Gastrocnemius medialis (tissue), 4 donors: ENCODE results near the gene CDK1. TPM values are rescaled to one million over a fixed set of nuclear protein-coding genes. Genes with fewer than 3 reads are reported as not detected.

ENCODE experiments used
- ATAC-seq, 2 donors: fragments of 150-250 bp; one replicate each; pipeline ENCODE4 v1.9.1; 2016
- DNase-seq, 2 donors: peaks; one replicate each; pipeline ENCODE4 v3.0.0-alpha.2; 2019
- H3K27ac ChIP-seq, 4 donors: fragments of 200-600 bp; sonication (generic); 1 replicate in 1 of 4; 2 replicates in 3 of 4; pipeline ENCODE4 v1.5.1; 2016 to 2018; ENCODE audit warnings: mild to moderate bottlenecking in 2 of 4, moderate library complexity in 1 of 4
- H3K27me3 ChIP-seq, 3 donors: fragments of 200-600 bp; sonication (generic) in 2 of 3; 1 replicate in 1 of 3; 2 replicates in 2 of 3; pipeline versions ENCODE4 v1.5.1 to v1.6.0; 2016 to 2019; ENCODE audit warnings: mild to moderate bottlenecking in 1 of 3, moderate library complexity in 1 of 3
- H3K36me3 ChIP-seq, 2 donors: fragments of 200-600 bp; sonication (generic) in 1 of 2; one replicate each; pipeline ENCODE4 v1.5.1; 2017 to 2018
- H3K4me1 ChIP-seq, 2 donors: fragments of 200-600 bp; sonication (generic) in 1 of 2; one replicate each; pipeline ENCODE4 v1.5.1; 2016 to 2017; ENCODE audit warnings: mild to moderate bottlenecking in 2 of 2
- H3K4me3 ChIP-seq, 4 donors: fragments of 200-600 bp; sonication (generic) in 3 of 4; 1 replicate in 1 of 4; 2 replicates in 3 of 4; pipeline ENCODE4 v1.5.1; 2016 to 2019; ENCODE audit warnings: mild to moderate bottlenecking in 2 of 4
- H3K9me3 ChIP-seq, 3 donors: fragments of 200-600 bp; sonication (generic) in 2 of 3; 1 replicate in 1 of 3; 2 replicates in 2 of 3; pipeline ENCODE4 v1.5.1; 2016 to 2019
- POLR2A ChIP-seq, 2 donors: fragments of 450-650 bp; IDR thresholded peaks; one replicate each; pipeline ENCODE4 v1.6.1; 2017; ENCODE audit warnings: antibody characterized with exemption in 2 of 2, mild to moderate bottlenecking in 2 of 2, moderate library complexity in 2 of 2
- in situ Hi-C, 4 donors: fragments of 200-750 bp; cut with MboI; loops; one replicate each; pipeline versions ENCODE4 v1.15.0 to v1.8.0; 2017; ENCODE audit warnings: low sequenced_read_pairs in 4 of 4
- intact Hi-C: fragments of 100-400 bp; cut with DNase I; formaldehyde crosslinking; loops from one replicate; pipeline ENCODE4 v1.15.1; 2023; ENCODE audit warnings: low total_unique reads
- total RNA-seq, 4 donors: library from RNA; depleted of rRNA; stranded (reverse); fragments of >200 nt; gene quantifications; one replicate each; pipeline versions ENCODE4 v1.1.0 to v1.2.3, GENCODE V29; 2016
- TF ChIP-seq, protein P1 (sequence below), 5 experiments: fragments of 450-650 bp in 3 of 5; fragments of 200-600 bp in 2 of 5; sonication (generic) in 2 of 5; IDR thresholded peaks in 4 of 5; conservative IDR thresholded peaks in 1 of 5; 1 replicate in 4 of 5; 2 replicates in 1 of 5; pipeline ENCODE4 v1.5.1; 2016 to 2019; ENCODE audit warnings: antibody characterized with exemption in 5 of 5, mild to moderate bottlenecking in 3 of 5, moderate library complexity in 3 of 5

Gene CDK1
- total RNA-seq, 4 donors from 2014 or later = 0.82 to 1.9 (median 1.2) TPM; not detected in 1

- H3K27ac ChIP-seq = no peak overlapping the region
- DNase-seq = no peak
- in situ Hi-C loops (no loop called here), intact Hi-C loops (no loop called here)
- no peaks in the 10 kb centered on the region for H3K9me3 ChIP-seq
- H3K4me1 ChIP-seq = no peaks in the 10 kb centered on the region
- no peak overlapping the region for H3K4me3 ChIP-seq
- H3K36me3 ChIP-seq = no peaks in the 10 kb centered on the region
- H3K27me3 ChIP-seq = peaks cover 0 to 5% (median 0%) of the 10 kb centered on the region in 3 donors
- TF ChIP-seq, protein P1, sequence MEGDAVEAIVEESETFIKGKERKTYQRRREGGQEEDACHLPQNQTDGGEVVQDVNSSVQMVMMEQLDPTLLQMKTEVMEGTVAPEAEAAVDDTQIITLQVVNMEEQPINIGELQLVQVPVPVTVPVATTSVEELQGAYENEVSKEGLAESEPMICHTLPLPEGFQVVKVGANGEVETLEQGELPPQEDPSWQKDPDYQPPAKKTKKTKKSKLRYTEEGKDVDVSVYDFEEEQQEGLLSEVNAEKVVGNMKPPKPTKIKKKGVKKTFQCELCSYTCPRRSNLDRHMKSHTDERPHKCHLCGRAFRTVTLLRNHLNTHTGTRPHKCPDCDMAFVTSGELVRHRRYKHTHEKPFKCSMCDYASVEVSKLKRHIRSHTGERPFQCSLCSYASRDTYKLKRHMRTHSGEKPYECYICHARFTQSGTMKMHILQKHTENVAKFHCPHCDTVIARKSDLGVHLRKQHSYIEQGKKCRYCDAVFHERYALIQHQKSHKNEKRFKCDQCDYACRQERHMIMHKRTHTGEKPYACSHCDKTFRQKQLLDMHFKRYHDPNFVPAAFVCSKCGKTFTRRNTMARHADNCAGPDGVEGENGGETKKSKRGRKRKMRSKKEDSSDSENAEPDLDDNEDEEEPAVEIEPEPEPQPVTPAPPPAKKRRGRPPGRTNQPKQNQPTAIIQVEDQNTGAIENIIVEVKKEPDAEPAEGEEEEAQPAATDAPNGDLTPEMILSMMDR (IDR thresholded peaks at IDR 0.05 in 4 of 5, conservative IDR thresholded peaks at IDR 0.05 in 1 of 5) = no peak
- no peak for TF ChIP-seq POLR2A (IDR thresholded peaks at IDR 0.05)
- ATAC-seq = no peak
These were observed 25.1 kb upstream of the CDK1 start for GRCh38 chr10:60753152-60753551.

- TF ChIP-seq, protein P1 (IDR thresholded peaks at IDR 0.05 in 4 of 5, conservative IDR thresholded peaks at IDR 0.05 in 1 of 5) = no peak
- TF ChIP-seq POLR2A (IDR thresholded peaks at IDR 0.05) = no peak
- no peak for ATAC-seq
- Histone ChIP-seq H3K36me3 (no peaks in the 10 kb centered on the region), H3K9me3 (no peaks in the 10 kb centered on the region), H3K4me1 (no peaks in the 10 kb centered on the region), H3K27me3 (peaks cover 0 to 5% (median 0%) of the 10 kb centered on the region in 3 donors), H3K27ac (no peak overlapping the region), H3K4me3 (no peak overlapping the region)
- intact Hi-C loops = no loop called here
- in situ Hi-C loops = no loop called here
- no peak for DNase-seq
These were observed 24.5 kb upstream of the CDK1 start for GRCh38 chr10:60753817-60754216.

- Histone ChIP-seq H3K4me1 (no peaks in the 10 kb centered on the region), H3K4me3 (no peak overlapping the region), H3K36me3 (no peaks in the 10 kb centered on the region), H3K27me3 (peaks cover 0 to 5% (median 0%) of the 10 kb centered on the region in 3 donors), H3K9me3 (no peaks in the 10 kb centered on the region), H3K27ac (no peak overlapping the region)
- TF ChIP-seq, protein P1 (IDR thresholded peaks at IDR 0.05 in 4 of 5, conservative IDR thresholded peaks at IDR 0.05 in 1 of 5) = no peak
- TF ChIP-seq POLR2A (IDR thresholded peaks at IDR 0.05) = no peak
- in situ Hi-C loops = no loop called here
- intact Hi-C loops = no loop called here
- ATAC-seq (no peak), DNase-seq (no peak)
These were observed 20.8 kb upstream of the CDK1 start for GRCh38 chr10:60757420-60757895.

GRCh38 chr10:60759181-60759580 is 19.1 kb upstream of the CDK1 start:
- no peak for TF ChIP-seq POLR2A (IDR thresholded peaks at IDR 0.05)
- TF ChIP-seq, protein P1 (IDR thresholded peaks at IDR 0.05 in 4 of 5, conservative IDR thresholded peaks at IDR 0.05 in 1 of 5) = no peak
- ATAC-seq = no peak
- H3K4me1 ChIP-seq = no peaks in the 10 kb centered on the region
- no peak overlapping the region for H3K4me3 ChIP-seq
- no peak overlapping the region for H3K27ac ChIP-seq
- intact Hi-C loops (no loop called here), in situ Hi-C loops (no loop called here)
- no peaks in the 10 kb centered on the region for H3K36me3 ChIP-seq
- peaks cover 0 to 5% (median 0%) of the 10 kb centered on the region in 3 donors for H3K27me3 ChIP-seq
- DNase-seq = no peak
- H3K9me3 ChIP-seq = no peaks in the 10 kb centered on the region

DNA sequence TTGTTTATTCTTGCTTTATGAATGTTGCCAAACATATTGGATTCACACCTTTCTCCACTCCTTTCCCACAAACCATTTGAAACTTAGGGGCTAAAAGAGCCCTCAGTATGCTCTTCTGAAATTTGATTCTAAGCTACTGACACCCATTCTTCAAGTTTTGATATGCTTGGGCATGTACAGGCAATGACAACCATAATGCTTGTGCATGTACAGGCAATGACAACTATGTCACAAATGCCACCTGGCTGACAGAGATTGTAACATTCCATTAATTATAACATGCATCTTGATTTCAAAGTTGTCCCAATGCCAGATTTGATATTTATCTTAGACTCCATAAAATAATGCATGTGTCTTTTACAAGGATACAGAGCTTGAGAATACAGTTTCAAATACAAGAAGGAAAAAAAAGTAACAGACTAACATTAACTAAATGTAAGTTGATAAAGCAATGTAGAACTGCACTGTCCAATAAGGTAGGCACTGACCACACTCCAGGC is 17.5 kb upstream of the CDK1 start:
- no peak overlapping the region for H3K4me3 ChIP-seq
- ATAC-seq (no peak), DNase-seq (no peak)
- H3K4me1 ChIP-seq = no peaks in the 10 kb centered on the region
- intact Hi-C loops (no loop called here), in situ Hi-C loops (no loop called here)
- TF ChIP-seq, protein P1 (IDR thresholded peaks at IDR 0.05 in 4 of 5, conservative IDR thresholded peaks at IDR 0.05 in 1 of 5) = no peak
- TF ChIP-seq POLR2A (IDR thresholded peaks at IDR 0.05) = no peak
- peaks cover 0 to 1% (median 0%) of the 10 kb centered on the region in 3 donors for H3K27me3 ChIP-seq
- H3K9me3 ChIP-seq = no peaks in the 10 kb centered on the region
- H3K36me3 ChIP-seq = no peaks in the 10 kb centered on the region
- no peak overlapping the region for H3K27ac ChIP-seq
